Measurements from ENCODE around the gene CFAP46.

DNA sequence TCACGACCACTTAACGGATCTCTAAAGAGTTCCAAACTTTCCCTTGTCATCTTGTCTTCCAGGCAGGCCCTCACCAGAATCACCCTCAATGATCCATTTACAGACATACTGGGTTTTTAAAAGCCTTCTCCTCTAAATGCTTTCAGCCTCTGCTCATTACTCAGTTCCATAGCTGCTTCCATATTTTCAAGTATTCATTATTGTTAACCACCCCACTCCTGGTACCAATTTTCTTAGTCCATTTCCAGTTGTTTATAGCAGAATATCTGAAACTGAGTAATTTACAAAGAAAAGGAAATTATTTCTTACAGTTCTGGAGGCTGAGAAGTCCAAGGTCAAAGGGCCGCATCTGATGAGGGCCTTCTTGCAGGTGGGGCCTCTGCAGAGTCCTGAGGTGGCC lies 100.0 kb downstream of the CFAP46 start:
- TF ChIP-seq, protein P1, sequence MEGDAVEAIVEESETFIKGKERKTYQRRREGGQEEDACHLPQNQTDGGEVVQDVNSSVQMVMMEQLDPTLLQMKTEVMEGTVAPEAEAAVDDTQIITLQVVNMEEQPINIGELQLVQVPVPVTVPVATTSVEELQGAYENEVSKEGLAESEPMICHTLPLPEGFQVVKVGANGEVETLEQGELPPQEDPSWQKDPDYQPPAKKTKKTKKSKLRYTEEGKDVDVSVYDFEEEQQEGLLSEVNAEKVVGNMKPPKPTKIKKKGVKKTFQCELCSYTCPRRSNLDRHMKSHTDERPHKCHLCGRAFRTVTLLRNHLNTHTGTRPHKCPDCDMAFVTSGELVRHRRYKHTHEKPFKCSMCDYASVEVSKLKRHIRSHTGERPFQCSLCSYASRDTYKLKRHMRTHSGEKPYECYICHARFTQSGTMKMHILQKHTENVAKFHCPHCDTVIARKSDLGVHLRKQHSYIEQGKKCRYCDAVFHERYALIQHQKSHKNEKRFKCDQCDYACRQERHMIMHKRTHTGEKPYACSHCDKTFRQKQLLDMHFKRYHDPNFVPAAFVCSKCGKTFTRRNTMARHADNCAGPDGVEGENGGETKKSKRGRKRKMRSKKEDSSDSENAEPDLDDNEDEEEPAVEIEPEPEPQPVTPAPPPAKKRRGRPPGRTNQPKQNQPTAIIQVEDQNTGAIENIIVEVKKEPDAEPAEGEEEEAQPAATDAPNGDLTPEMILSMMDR (IDR thresholded peaks at IDR 0.05), result no peak
- no peak for TF ChIP-seq POLR2AphosphoS5 (IDR thresholded peaks at IDR 0.05; ENCODE audit: low read depth, low read length)

Data from Panc1 (cell line).